Tibial artery (tissue), 4 donors: ENCODE measurements around the gene TNPO1.

ENCODE experiments used
- DNase-seq, 2 donors: peaks; one replicate each; pipeline ENCODE4 v3.0.0-alpha.2; 2019
- H3K27ac ChIP-seq, 2 donors: fragments of 200-600 bp; sonication (generic) in 1 of 2; 1 replicate in 1 of 2; 2 replicates in 1 of 2; pipeline ENCODE4 v1.5.1; 2018 to 2019; ENCODE audit warnings: mild to moderate bottlenecking in 1 of 2
- H3K27me3 ChIP-seq, 2 donors: fragments of 200-600 bp; sonication (generic) in 1 of 2; one replicate each; pipeline versions ENCODE4 v1.5.1 to v1.6.0; 2016 to 2019
- H3K36me3 ChIP-seq, 3 donors: fragments of 200-600 bp; sonication (generic) in 2 of 3; one replicate each; pipeline ENCODE4 v1.5.1; 2016 to 2019; ENCODE audit warnings: mild to moderate bottlenecking in 2 of 3
- H3K4me1 ChIP-seq, 4 donors: fragments of 200-600 bp; sonication (generic) in 2 of 4; 1 replicate in 3 of 4; 2 replicates in 1 of 4; pipeline ENCODE4 v1.5.1; 2016 to 2019
- H3K4me3 ChIP-seq, 2 donors: fragments of 200-600 bp; sonication (generic) in 1 of 2; 1 replicate in 1 of 2; 2 replicates in 1 of 2; pipeline ENCODE4 v1.5.1; 2018 to 2019; ENCODE audit warnings: mild to moderate bottlenecking in 2 of 2
- H3K9me3 ChIP-seq, 3 donors: fragments of 200-600 bp; sonication (generic) in 1 of 3; one replicate each; pipeline ENCODE4 v1.5.1; 2016 to 2019
- intact Hi-C: fragments of 100-400 bp; cut with DNase I; formaldehyde crosslinking; loops from one replicate; pipeline ENCODE4 v1.15.0; 2023; ENCODE audit warnings: low total_unique reads
- TF ChIP-seq, protein P1 (sequence below), 2 experiments: fragments of 200-600 bp in 1 of 2; fragments of 450-650 bp in 1 of 2; IDR thresholded peaks; one replicate each; pipeline ENCODE4 v1.5.1; 2017 to 2019; ENCODE audit warnings: antibody characterized with exemption in 2 of 2, mild to moderate bottlenecking in 1 of 2, moderate library complexity in 1 of 2

The TNPO1 gene

DNA sequence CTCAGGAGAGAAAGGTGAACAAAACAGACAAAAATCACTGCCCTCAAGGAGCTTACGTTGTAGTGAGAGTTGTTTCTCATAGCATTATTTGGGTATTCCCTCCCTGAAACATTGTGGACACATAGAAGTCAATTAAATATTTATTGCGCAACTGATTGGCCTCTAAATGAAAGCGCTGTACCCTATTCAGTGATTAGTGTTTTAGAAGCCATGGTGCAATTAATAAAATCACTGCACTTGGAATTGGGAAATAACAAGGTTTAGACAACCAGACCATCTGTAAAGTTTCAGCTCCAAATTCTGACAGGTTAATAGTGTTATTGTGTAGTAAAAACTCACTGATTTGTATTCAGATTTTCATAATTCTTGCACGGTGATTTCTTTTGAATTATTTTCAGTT lies 35.9 kb downstream of the TNPO1 start:
- intact Hi-C loops = loop anchor here (10.0 kb wide), 1 partner anchor 102 kb away; the partner anchor contains the start of gene FCHO2
- no peaks in the 10 kb centered on the region for H3K9me3 ChIP-seq
- H3K27me3 ChIP-seq = no peaks in the 10 kb centered on the region
- H3K36me3 ChIP-seq = peaks cover 15 to 23% (median 16%) of the 10 kb centered on the region in 3 donors
- TF ChIP-seq, protein P1, sequence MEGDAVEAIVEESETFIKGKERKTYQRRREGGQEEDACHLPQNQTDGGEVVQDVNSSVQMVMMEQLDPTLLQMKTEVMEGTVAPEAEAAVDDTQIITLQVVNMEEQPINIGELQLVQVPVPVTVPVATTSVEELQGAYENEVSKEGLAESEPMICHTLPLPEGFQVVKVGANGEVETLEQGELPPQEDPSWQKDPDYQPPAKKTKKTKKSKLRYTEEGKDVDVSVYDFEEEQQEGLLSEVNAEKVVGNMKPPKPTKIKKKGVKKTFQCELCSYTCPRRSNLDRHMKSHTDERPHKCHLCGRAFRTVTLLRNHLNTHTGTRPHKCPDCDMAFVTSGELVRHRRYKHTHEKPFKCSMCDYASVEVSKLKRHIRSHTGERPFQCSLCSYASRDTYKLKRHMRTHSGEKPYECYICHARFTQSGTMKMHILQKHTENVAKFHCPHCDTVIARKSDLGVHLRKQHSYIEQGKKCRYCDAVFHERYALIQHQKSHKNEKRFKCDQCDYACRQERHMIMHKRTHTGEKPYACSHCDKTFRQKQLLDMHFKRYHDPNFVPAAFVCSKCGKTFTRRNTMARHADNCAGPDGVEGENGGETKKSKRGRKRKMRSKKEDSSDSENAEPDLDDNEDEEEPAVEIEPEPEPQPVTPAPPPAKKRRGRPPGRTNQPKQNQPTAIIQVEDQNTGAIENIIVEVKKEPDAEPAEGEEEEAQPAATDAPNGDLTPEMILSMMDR (IDR thresholded peaks at IDR 0.05) = no peak
- H3K27ac ChIP-seq = no peak overlapping the region
- H3K4me1 ChIP-seq = peaks cover 0 to 84% (median 33%) of the 10 kb centered on the region in 4 donors
- DNase-seq = no peak
- H3K4me3 ChIP-seq = no peak overlapping the region

DNA sequence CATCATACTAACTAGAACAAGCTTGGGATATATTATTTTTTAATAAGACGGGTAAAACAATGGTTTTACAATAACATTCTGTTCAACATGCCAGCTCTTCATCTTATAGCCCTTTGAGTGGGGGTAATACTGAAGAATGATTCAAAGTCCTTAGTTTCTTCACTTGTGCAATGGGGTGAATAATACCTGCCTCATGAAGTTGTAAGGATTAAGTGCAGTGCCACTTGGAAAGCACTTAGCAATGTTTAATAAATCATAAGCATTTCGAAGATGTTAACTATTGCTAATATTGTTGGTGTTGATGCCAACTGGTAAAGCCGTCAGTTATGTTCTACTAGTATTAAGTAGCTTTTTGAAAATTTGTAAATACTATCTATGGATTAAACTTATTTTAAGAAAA lies 38.0 kb downstream of the TNPO1 start:
- Histone ChIP-seq H3K27ac (no peak overlapping the region), H3K27me3 (no peaks in the 10 kb centered on the region), H3K4me3 (no peak overlapping the region), H3K9me3 (no peaks in the 10 kb centered on the region), H3K36me3 (peaks cover 18 to 37% (median 23%) of the 10 kb centered on the region in 3 donors), H3K4me1 (peaks cover 0 to 86% (median 31%) of the 10 kb centered on the region in 4 donors)
- TF ChIP-seq, protein P1 (IDR thresholded peaks at IDR 0.05) = no peak
- intact Hi-C loops = loop anchor here (10.0 kb wide), 1 partner anchor 100 kb away; the partner anchor contains the start of gene FCHO2
- DNase-seq = no peak

- Histone ChIP-seq H3K36me3 (peaks cover 18 to 37% (median 23%) of the 10 kb centered on the region in 3 donors), H3K4me1 (peaks cover 0 to 81% (median 26%) of the 10 kb centered on the region in 4 donors), H3K27ac (no peak overlapping the region), H3K27me3 (no peaks in the 10 kb centered on the region), H3K4me3 (no peak overlapping the region), H3K9me3 (no peaks in the 10 kb centered on the region)
- intact Hi-C loops = loop anchor here (10.0 kb wide), 1 partner anchor 99 kb away; the partner anchor contains the start of gene FCHO2
- TF ChIP-seq, protein P1 (IDR thresholded peaks at IDR 0.05) = no peak
- no peak for DNase-seq
Observed at GRCh38 chr5:72855821-72856220, 39.4 kb downstream of the TNPO1 start.

- TF ChIP-seq, protein P1 (IDR thresholded peaks at IDR 0.05) = no peak
- intact Hi-C loops = loop anchor here (10.0 kb wide), 1 partner anchor 97 kb away; the partner anchor contains the start of gene FCHO2
- no peak overlapping the region for H3K27ac ChIP-seq
- H3K27me3 ChIP-seq = no peaks in the 10 kb centered on the region
- H3K4me3 ChIP-seq = no peak overlapping the region
- H3K9me3 ChIP-seq = no peaks in the 10 kb centered on the region
- peaks cover 20 to 52% (median 32%) of the 10 kb centered on the region in 3 donors for H3K36me3 ChIP-seq
- DNase-seq = no peak
- peaks cover 0 to 68% (median 16%) of the 10 kb centered on the region in 4 donors for H3K4me1 ChIP-seq
Observed at GRCh38 chr5:72857396-72857795, 40.9 kb downstream of the TNPO1 start.

- TF ChIP-seq, protein P1 (IDR thresholded peaks at IDR 0.05) = no peak
- no peaks in the 10 kb centered on the region for H3K9me3 ChIP-seq
- DNase-seq = no peak
- peaks cover 33 to 62% (median 43%) of the 10 kb centered on the region in 3 donors for H3K36me3 ChIP-seq
- no peaks in the 10 kb centered on the region for H3K27me3 ChIP-seq
- H3K4me3 ChIP-seq = no peak overlapping the region
- H3K27ac ChIP-seq = no peak overlapping the region
- H3K4me1 ChIP-seq = peaks cover 0 to 53% (median 11%) of the 10 kb centered on the region in 4 donors
- intact Hi-C loops = loop anchor here (10.0 kb wide), 1 partner anchor 96 kb away; the partner anchor contains the start of gene FCHO2
Observed at GRCh38 chr5:72859127-72859526, 42.7 kb downstream of the TNPO1 start.
